Neural cell (in vitro differentiated cells): ENCODE measurements around the gene CNPY2.

Source experiments
- EZH2 ChIP-seq: fragments of 200-600, 300-800 bp; shearing (Covaris generic), sonication (generic); IDR thresholded peaks from 2 replicates; pipeline ENCODE4 v1.6.1; 2014; ENCODE audit warnings: antibody characterized with exemption, low read length, borderline replicate concordance, mild to moderate bottlenecking; ENCODE audit not compliant: insufficient read depth, poor library complexity, severe bottlenecking
- POLR2AphosphoS5 ChIP-seq: IDR thresholded peaks from 2 replicates; pipeline ENCODE4 v1.6.1; 2012
- RAD21 ChIP-seq: fragments of 450-650 bp; conservative IDR thresholded peaks from 2 replicates; pipeline ENCODE4 v1.6.1; 2014; ENCODE audit warnings: antibody characterized with exemption, mild to moderate bottlenecking, moderate library complexity
- SMC3 ChIP-seq: fragments of 450-650 bp; conservative IDR thresholded peaks from 2 replicates; pipeline ENCODE4 v1.6.1; 2014; ENCODE audit warnings: antibody characterized with exemption, mild to moderate bottlenecking, moderate library complexity; ENCODE audit not compliant: poor library complexity
- TF ChIP-seq, protein P1 (sequence below): fragments of 450-650 bp; IDR thresholded peaks from 2 replicates; pipeline ENCODE4 v1.5.1; 2014; ENCODE audit warnings: antibody characterized with exemption, mild to moderate bottlenecking, moderate library complexity; ENCODE audit not compliant: poor library complexity, severe bottlenecking

DNA sequence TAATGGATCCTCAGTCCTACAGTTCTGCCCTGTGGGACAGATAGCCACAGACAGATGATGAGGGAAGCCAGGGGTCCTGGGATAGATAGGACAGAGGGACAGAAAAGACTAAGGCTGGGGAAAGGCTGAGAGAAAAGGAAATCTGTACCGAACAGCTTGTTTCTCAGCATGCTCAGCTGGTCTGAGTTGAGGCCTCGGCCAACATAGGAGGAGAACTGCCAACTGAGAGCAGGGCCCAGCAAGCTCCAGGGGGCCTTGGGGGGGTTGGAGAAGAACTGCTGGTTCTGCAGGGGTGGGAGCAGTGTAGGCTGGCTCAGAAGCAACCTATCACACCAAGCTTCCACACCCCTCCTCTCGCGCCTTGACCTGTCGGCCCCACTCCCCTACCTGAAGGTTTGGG lies 33.0 kb upstream of the CNPY2 start:
- no peak for TF ChIP-seq SMC3
- no peak for TF ChIP-seq EZH2
- no peak for TF ChIP-seq POLR2AphosphoS5
- no peak for TF ChIP-seq RAD21
- TF ChIP-seq, protein P1, sequence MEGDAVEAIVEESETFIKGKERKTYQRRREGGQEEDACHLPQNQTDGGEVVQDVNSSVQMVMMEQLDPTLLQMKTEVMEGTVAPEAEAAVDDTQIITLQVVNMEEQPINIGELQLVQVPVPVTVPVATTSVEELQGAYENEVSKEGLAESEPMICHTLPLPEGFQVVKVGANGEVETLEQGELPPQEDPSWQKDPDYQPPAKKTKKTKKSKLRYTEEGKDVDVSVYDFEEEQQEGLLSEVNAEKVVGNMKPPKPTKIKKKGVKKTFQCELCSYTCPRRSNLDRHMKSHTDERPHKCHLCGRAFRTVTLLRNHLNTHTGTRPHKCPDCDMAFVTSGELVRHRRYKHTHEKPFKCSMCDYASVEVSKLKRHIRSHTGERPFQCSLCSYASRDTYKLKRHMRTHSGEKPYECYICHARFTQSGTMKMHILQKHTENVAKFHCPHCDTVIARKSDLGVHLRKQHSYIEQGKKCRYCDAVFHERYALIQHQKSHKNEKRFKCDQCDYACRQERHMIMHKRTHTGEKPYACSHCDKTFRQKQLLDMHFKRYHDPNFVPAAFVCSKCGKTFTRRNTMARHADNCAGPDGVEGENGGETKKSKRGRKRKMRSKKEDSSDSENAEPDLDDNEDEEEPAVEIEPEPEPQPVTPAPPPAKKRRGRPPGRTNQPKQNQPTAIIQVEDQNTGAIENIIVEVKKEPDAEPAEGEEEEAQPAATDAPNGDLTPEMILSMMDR = no peak
